ENCODE results near the gene PEAR1.

DNA sequence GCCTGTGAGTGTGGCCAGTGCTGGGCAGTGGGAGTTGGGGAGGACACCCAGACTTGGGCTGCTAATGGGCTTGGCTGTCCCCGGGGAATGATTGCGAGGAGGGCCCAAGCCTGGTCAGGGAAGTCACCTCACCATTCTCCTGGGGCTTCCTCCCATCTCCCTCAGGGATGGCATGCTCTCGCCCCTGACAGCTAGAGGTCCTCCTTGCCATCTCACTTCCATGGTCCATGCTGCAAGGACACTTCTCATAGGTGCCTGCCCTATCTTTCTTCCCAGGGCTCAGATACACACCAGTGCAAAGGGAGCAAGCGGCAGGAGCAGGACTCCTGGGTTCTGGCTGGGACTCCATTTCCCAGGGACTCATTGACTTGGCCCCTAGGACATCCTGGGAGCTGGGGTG lies 28.7 kb upstream of the PEAR1 start:
- TF ChIP-seq, protein P1, sequence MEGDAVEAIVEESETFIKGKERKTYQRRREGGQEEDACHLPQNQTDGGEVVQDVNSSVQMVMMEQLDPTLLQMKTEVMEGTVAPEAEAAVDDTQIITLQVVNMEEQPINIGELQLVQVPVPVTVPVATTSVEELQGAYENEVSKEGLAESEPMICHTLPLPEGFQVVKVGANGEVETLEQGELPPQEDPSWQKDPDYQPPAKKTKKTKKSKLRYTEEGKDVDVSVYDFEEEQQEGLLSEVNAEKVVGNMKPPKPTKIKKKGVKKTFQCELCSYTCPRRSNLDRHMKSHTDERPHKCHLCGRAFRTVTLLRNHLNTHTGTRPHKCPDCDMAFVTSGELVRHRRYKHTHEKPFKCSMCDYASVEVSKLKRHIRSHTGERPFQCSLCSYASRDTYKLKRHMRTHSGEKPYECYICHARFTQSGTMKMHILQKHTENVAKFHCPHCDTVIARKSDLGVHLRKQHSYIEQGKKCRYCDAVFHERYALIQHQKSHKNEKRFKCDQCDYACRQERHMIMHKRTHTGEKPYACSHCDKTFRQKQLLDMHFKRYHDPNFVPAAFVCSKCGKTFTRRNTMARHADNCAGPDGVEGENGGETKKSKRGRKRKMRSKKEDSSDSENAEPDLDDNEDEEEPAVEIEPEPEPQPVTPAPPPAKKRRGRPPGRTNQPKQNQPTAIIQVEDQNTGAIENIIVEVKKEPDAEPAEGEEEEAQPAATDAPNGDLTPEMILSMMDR (IDR thresholded peaks at IDR 0.05): no peak
- TF ChIP-seq, protein P2, sequence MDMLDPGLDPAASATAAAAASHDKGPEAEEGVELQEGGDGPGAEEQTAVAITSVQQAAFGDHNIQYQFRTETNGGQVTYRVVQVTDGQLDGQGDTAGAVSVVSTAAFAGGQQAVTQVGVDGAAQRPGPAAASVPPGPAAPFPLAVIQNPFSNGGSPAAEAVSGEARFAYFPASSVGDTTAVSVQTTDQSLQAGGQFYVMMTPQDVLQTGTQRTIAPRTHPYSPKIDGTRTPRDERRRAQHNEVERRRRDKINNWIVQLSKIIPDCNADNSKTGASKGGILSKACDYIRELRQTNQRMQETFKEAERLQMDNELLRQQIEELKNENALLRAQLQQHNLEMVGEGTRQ (IDR thresholded peaks at IDR 0.05; ENCODE audit: borderline replicate concordance, low read depth, low read length): no peak
- no peak for TF ChIP-seq EP300 (IDR thresholded peaks at IDR 0.05; ENCODE audit: borderline replicate concordance in 1 of 2, low read depth in 1 of 2, low read length in 1 of 2)
- TF ChIP-seq TAF1 (IDR thresholded peaks at IDR 0.05; ENCODE audit: borderline replicate concordance, low read depth, low read length): no peak
- TF ChIP-seq, protein P3, sequence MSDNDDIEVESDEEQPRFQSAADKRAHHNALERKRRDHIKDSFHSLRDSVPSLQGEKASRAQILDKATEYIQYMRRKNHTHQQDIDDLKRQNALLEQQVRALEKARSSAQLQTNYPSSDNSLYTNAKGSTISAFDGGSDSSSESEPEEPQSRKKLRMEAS (IDR thresholded peaks at IDR 0.05; ENCODE audit: low read depth): no peak
- no peak for TF ChIP-seq SIN3A (IDR thresholded peaks at IDR 0.05; ENCODE audit: borderline replicate concordance, low read depth, low read length)
- no peak for TF ChIP-seq EZH2phosphoT487 (IDR thresholded peaks at IDR 0.05; ENCODE audit: borderline replicate concordance, low read depth)
- TF ChIP-seq YY1 (IDR thresholded peaks at IDR 0.05; ENCODE audit: low read depth): no peak
- no peak for TF ChIP-seq POLR2AphosphoS5 (IDR thresholded peaks at IDR 0.05; ENCODE audit: low read depth, low read length)
- TF ChIP-seq ELF1 (IDR thresholded peaks at IDR 0.05): no peak
- TF ChIP-seq NRF1 (IDR thresholded peaks at IDR 0.05; ENCODE audit: low read depth, low read length): no peak
- TF ChIP-seq JUND (IDR thresholded peaks at IDR 0.05): no peak
